Uterus (tissue), 4 donors: Measurements from ENCODE around the gene CACNA1E. TPM values are rescaled to one million over a fixed set of nuclear protein-coding genes. Genes with fewer than 3 reads are reported as not detected.

ENCODE experiments used
- DNase-seq, 2 donors: peaks; one replicate each; pipeline ENCODE4 v3.0.0-alpha.2; 2019 to 2020
- H3K27ac ChIP-seq, 2 donors: fragments of 200-600 bp; sonication (generic); 1 replicate in 1 of 2; 2 replicates in 1 of 2; pipeline ENCODE4 v1.5.1; 2016 to 2018
- H3K27me3 ChIP-seq, 2 donors: fragments of 200-600 bp; sonication (generic); one replicate each; pipeline ENCODE4 v1.5.1; 2018 to 2019; ENCODE audit warnings: control low read depth in 1 of 2
- H3K36me3 ChIP-seq, 2 donors: fragments of 200-600 bp; sonication (generic); one replicate each; pipeline ENCODE4 v1.5.1; 2019; ENCODE audit warnings: control low read depth in 1 of 2
- H3K4me1 ChIP-seq, 2 donors: fragments of 200-600 bp; sonication (generic); one replicate each; pipeline ENCODE4 v1.5.1; 2018 to 2019; ENCODE audit warnings: control low read depth in 1 of 2
- H3K4me3 ChIP-seq, 2 donors: fragments of 200-600 bp; sonication (generic); 1 replicate in 1 of 2; 2 replicates in 1 of 2; pipeline ENCODE4 v1.5.1; 2018 to 2019; ENCODE audit warnings: mild to moderate bottlenecking in 1 of 2
- H3K9me3 ChIP-seq, 2 donors: fragments of 200-600 bp; sonication (generic); one replicate each; pipeline ENCODE4 v1.5.1; 2019; ENCODE audit warnings: control low read depth in 1 of 2
- POLR2A ChIP-seq, 2 donors: fragments of 450-650 bp; IDR thresholded peaks; one replicate each; pipeline ENCODE4 v1.6.1; 2016; ENCODE audit warnings: antibody characterized with exemption in 2 of 2, mild to moderate bottlenecking in 1 of 2, moderate library complexity in 1 of 2
- intact Hi-C: fragments of 100-400 bp; cut with DNase I; formaldehyde crosslinking; loops from one replicate; pipeline ENCODE4 v1.15.1; 2023; ENCODE audit warnings: low total_unique reads
- total RNA-seq, 4 donors: library from RNA; depleted of rRNA in 3 of 4; stranded (reverse); fragments of >200 nt in 3 of 4; gene quantifications; one replicate each; pipeline versions ENCODE4 v1.1.0 to v1.2.4, GENCODE V29; 2014 to 2023
- TF ChIP-seq, protein P1 (sequence below), 4 experiments: fragments of 200-600 bp in 2 of 4; fragments of 450-650 bp in 2 of 4; sonication (generic) in 2 of 4; IDR thresholded peaks; one replicate each; pipeline ENCODE4 v1.5.1; 2016 to 2019; ENCODE audit warnings: antibody characterized with exemption in 4 of 4, mild to moderate bottlenecking in 2 of 4, moderate library complexity in 1 of 4
- donor health status: DM: yes; HTN: yes; CAD: no.

Gene CACNA1E
- total RNA-seq, 4 donors from 2014 or later: 0.12 to 3.4 TPM; not detected in 2

DNA sequence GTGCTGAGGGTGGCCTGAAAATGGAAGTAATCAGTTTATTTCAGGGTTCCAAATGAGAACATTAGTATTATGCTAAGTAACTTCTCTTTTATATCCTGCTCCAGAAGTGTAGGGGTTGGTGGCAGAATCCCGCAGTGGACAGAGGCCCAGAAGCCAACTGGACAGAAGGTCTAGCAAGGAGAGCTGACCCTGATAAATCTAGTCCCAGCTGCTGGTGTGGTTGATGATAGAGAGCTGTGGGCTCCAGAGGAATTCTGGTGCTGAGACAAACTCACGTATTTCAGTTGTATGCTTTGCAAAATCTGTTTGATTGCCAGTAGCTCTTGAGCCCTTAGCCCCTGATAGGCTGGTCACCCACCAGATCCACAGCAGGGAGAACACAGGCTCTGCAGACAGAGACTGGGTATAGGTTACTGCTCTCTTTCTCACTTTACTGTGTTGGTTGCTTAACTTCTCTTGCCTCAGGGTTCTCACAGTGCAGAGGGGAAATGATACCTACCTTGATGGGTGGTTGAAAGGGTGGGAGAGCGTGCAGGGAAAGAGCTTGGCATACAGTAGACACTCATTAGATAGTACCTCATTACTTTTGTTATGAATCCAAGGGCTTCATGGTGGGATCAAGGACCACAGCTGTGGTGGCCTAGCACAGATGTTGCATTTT is 29.6 kb upstream of the CACNA1E start:
- H3K9me3 ChIP-seq: no peaks in the 10 kb centered on the region
- no peaks in the 10 kb centered on the region for H3K4me1 ChIP-seq
- H3K27me3 ChIP-seq: no peaks in the 10 kb centered on the region
- TF ChIP-seq, protein P1, sequence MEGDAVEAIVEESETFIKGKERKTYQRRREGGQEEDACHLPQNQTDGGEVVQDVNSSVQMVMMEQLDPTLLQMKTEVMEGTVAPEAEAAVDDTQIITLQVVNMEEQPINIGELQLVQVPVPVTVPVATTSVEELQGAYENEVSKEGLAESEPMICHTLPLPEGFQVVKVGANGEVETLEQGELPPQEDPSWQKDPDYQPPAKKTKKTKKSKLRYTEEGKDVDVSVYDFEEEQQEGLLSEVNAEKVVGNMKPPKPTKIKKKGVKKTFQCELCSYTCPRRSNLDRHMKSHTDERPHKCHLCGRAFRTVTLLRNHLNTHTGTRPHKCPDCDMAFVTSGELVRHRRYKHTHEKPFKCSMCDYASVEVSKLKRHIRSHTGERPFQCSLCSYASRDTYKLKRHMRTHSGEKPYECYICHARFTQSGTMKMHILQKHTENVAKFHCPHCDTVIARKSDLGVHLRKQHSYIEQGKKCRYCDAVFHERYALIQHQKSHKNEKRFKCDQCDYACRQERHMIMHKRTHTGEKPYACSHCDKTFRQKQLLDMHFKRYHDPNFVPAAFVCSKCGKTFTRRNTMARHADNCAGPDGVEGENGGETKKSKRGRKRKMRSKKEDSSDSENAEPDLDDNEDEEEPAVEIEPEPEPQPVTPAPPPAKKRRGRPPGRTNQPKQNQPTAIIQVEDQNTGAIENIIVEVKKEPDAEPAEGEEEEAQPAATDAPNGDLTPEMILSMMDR (IDR thresholded peaks at IDR 0.05): no peak
- TF ChIP-seq POLR2A (IDR thresholded peaks at IDR 0.05): no peak
- no peak overlapping the region for H3K27ac ChIP-seq
- no peaks in the 10 kb centered on the region for H3K36me3 ChIP-seq
- DNase-seq: no peak
- intact Hi-C loops: no loop called here
- H3K4me3 ChIP-seq: no peak overlapping the region

DNA sequence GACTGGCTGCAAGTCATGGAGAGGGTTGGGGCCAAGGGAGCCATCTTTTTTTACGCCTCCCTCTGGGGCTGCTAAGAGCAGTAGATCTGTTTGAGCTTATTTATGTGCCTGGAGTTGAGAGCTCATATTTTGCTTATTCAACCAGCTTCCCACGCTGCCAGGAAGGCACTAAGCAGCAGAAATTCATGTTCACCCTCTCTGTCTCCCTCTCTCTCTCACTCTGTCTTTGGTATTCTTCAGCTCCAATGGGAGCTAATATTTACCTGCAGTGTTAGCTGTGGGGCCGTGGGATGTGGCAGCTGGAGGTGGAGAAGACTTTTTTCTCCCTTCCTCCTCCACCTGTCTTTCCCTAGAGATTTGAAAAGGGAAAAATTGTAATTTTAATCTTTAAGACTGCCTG is 26.8 kb upstream of the CACNA1E start:
- H3K4me1 ChIP-seq: no peaks in the 10 kb centered on the region
- no peak overlapping the region for H3K27ac ChIP-seq
- no peaks in the 10 kb centered on the region for H3K9me3 ChIP-seq
- H3K36me3 ChIP-seq: no peaks in the 10 kb centered on the region
- no peak overlapping the region for H3K4me3 ChIP-seq
- DNase-seq: no peak
- intact Hi-C loops: no loop called here
- no peaks in the 10 kb centered on the region for H3K27me3 ChIP-seq
- TF ChIP-seq, protein P1 (IDR thresholded peaks at IDR 0.05): no peak
- no peak for TF ChIP-seq POLR2A (IDR thresholded peaks at IDR 0.05)

DNA sequence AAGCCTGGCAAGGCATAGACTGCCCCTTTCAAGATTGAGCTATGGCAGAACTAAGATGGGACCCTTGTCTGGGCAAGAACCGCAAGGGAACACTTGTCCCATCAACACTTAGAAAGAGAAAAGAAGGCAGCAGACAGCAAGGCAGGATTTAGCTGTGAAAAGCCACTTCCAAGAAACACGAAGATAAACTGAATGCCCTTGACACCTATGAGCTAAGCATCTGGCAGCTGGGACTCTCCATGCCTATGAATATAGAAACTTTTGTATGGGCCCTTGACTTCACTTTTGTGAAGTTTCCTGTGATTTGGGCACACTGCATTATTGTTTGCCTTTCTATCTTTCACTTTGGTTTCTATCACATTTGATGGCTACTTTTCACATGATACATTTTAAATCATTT is 24.9 kb upstream of the CACNA1E start:
- intact Hi-C loops: no loop called here
- DNase-seq: no peak
- no peaks in the 10 kb centered on the region for H3K4me1 ChIP-seq

DNA sequence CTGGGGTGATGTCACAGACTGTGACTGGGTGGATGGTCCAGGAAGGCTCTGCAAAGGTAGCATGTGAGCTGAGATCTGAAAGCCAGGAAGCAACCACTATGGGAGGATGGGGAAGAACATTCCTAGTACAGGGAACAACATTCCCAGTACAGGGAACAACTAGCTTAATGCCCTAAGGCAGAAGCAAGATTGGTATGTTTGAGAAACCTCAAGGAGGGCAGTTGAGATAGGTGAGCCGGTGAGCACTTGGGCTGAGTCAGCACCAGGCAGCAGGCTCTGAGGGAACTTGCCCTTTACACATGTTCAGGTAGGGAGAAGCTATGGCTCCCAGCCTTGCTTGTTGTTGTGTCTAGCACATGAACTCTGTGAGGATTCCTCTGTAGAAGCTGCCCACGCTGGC is 24.2 kb upstream of the CACNA1E start:
- H3K27me3 ChIP-seq: no peaks in the 10 kb centered on the region
- intact Hi-C loops: no loop called here
- TF ChIP-seq, protein P1 (IDR thresholded peaks at IDR 0.05): no peak
- no peak for TF ChIP-seq POLR2A (IDR thresholded peaks at IDR 0.05)
- H3K36me3 ChIP-seq: no peaks in the 10 kb centered on the region
- H3K4me1 ChIP-seq: no peaks in the 10 kb centered on the region
- no peak for DNase-seq
- no peaks in the 10 kb centered on the region for H3K9me3 ChIP-seq
- no peak overlapping the region for H3K27ac ChIP-seq
- no peak overlapping the region for H3K4me3 ChIP-seq

More for the DNA sequence above, 24.9 kb upstream of the CACNA1E start:
- no peaks in the 10 kb centered on the region for H3K36me3 ChIP-seq
- H3K9me3 ChIP-seq: no peaks in the 10 kb centered on the region
- no peaks in the 10 kb centered on the region for H3K27me3 ChIP-seq
- no peak for TF ChIP-seq POLR2A (IDR thresholded peaks at IDR 0.05)
- TF ChIP-seq, protein P1 (IDR thresholded peaks at IDR 0.05): no peak
- no peak overlapping the region for H3K4me3 ChIP-seq
- no peak overlapping the region for H3K27ac ChIP-seq

DNA sequence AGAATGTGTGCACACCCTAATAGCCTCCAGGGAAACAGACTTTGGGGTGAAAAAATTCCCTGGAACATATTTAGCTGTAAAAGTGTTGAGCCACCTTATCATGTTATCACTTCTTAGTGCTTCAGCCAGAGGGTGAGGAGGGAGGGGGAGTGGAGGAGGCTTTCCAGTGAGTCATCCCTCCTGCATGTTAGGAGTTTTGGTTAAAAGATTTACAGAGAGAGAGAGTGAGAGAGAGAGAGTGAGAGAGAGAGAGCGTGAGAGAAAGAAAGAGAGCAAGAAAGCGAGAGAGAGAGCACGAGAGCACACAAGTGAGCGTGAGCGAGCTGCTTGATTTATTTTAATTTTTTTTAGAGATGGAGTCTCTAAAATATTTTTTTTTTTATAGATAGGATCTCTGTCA is 13.5 kb upstream of the CACNA1E start:
- TF ChIP-seq, protein P1 (IDR thresholded peaks at IDR 0.05): peak; percentile 32 to 79 (median 50)
- TF ChIP-seq POLR2A (IDR thresholded peaks at IDR 0.05): no peak
- Histone ChIP-seq H3K9me3 (no peaks in the 10 kb centered on the region), H3K27ac (peak overlapping the region in 1 of 2 donors; percentile 26), H3K4me3 (no peak overlapping the region), H3K36me3 (no peaks in the 10 kb centered on the region), H3K4me1 (no peaks in the 10 kb centered on the region), H3K27me3 (no peaks in the 10 kb centered on the region)
- peak; percentile 56 to 76 for DNase-seq
- intact Hi-C loops: no loop called here
